ENCODE measurements around the gene PHKA2. TPM values are rescaled to one million over a fixed set of nuclear protein-coding genes. Genes with fewer than 3 reads are reported as not detected.

PHKA2 gene
- total RNA-seq, 1 donor from 2014 or later, result 16.6 TPM

DNA sequence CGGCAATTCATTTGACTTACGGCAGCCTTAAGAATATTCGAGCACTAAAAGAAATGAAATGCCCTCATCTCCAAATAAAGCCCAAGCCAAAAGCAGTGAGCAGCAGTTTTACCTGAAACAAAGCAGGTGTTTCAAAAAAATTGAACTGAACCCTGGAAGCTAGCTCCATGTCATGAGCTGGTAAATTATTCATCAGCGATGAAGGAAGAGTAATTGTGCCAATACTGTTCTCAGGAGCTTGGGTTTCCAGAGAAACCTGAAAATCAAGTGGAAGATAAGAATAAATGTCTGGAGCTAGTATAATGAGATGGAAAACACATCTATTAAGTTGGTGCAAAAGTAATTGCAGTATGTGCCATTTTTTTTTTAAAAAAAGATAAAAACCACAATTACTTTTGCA is 24.0 kb upstream of the PHKA2 start:
- DNase-seq (ENCODE audit: low read depth) (no peak), FAIRE-seq (no peak)
- H3K36me3 ChIP-seq (ENCODE audit: control insufficient read depth, insufficient read depth, low read length), result no peaks in the 10 kb centered on the region
- TF ChIP-seq, protein P1, sequence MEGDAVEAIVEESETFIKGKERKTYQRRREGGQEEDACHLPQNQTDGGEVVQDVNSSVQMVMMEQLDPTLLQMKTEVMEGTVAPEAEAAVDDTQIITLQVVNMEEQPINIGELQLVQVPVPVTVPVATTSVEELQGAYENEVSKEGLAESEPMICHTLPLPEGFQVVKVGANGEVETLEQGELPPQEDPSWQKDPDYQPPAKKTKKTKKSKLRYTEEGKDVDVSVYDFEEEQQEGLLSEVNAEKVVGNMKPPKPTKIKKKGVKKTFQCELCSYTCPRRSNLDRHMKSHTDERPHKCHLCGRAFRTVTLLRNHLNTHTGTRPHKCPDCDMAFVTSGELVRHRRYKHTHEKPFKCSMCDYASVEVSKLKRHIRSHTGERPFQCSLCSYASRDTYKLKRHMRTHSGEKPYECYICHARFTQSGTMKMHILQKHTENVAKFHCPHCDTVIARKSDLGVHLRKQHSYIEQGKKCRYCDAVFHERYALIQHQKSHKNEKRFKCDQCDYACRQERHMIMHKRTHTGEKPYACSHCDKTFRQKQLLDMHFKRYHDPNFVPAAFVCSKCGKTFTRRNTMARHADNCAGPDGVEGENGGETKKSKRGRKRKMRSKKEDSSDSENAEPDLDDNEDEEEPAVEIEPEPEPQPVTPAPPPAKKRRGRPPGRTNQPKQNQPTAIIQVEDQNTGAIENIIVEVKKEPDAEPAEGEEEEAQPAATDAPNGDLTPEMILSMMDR (IDR thresholded peaks at IDR 0.05; ENCODE audit: insufficient read depth, low read length, severe bottlenecking), result no peak
- no peaks in the 10 kb centered on the region for H3K27me3 ChIP-seq (ENCODE audit: control insufficient read depth, insufficient read depth, low read length)
- H3K4me3 ChIP-seq (ENCODE audit: low read depth, low read length), result no peak overlapping the region

DNA sequence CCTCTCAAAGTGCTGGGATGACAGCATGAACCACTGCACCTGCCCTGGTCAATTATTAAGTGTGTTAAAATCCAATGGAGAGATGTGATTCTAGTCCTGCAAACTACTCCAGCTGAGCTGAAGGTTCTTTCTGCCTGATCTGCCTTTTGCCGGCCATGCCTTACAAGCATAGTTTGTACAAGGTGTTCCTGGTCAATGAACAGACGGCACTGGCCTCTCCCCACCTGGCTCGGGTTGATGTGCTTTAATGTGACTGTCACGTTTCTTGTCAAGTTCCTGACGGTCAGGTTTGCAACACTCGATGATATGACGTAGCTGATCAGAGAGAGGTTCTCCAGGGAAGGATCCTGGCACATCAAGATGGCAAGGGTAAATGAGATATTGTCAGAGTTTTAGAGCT is 23.1 kb upstream of the PHKA2 start:
- no peaks in the 10 kb centered on the region for H3K36me3 ChIP-seq (ENCODE audit: control insufficient read depth, insufficient read depth, low read length)
- H3K4me3 ChIP-seq (ENCODE audit: low read depth, low read length), result no peak overlapping the region
- no peak for FAIRE-seq
- no peaks in the 10 kb centered on the region for H3K27me3 ChIP-seq (ENCODE audit: control insufficient read depth, insufficient read depth, low read length)
- TF ChIP-seq, protein P1 (IDR thresholded peaks at IDR 0.05; ENCODE audit: insufficient read depth, low read length, severe bottlenecking), result no peak
- DNase-seq (ENCODE audit: low read depth), result no peak

DNA sequence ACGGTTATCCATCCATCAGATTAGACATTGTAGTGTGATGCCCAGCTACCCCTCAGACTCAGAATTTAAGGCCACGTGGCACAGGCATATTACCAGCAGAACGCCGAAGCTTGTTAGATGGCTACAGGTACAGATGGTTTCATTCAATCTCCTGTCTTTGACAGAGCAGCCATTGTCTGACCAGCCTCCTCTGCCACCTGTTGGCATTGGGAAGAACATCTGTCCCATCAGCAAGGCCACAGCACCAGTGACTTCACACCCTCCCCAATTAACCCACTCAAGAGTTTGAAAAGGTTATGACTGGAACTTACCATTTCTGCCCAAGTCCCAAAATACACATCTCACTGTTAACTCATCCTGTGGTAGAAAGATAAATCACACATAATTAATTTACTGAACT is 22.0 kb upstream of the PHKA2 start:
- FAIRE-seq, result no peak
- no peak overlapping the region for H3K4me3 ChIP-seq (ENCODE audit: low read depth, low read length)
- H3K27me3 ChIP-seq (ENCODE audit: control insufficient read depth, insufficient read depth, low read length), result no peaks in the 10 kb centered on the region
- TF ChIP-seq, protein P1 (IDR thresholded peaks at IDR 0.05; ENCODE audit: insufficient read depth, low read length, severe bottlenecking), result peak; percentile 48
- H3K36me3 ChIP-seq (ENCODE audit: control insufficient read depth, insufficient read depth, low read length), result no peaks in the 10 kb centered on the region
- no peak for DNase-seq (ENCODE audit: low read depth)

DNA sequence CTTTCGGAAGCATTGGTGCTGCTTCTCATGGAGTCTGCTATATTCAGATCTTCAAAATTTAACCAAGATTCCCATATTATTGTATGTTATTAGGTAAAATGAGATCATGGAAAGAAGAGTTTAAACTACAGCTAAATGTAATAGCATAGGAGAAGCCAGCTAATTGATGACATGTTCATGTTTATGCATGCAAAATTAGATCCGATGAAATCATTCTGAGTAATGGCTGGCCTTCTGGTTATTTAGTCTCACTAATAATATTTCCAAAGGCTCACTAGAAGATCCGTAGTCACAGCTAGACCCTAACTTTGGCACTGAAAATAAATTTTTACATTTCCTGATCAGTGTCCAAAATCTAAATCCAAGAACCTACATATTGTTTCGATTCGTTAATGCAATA is 19.8 kb upstream of the PHKA2 start:
- no peak for DNase-seq (ENCODE audit: low read depth)
- no peak for FAIRE-seq
- H3K27me3 ChIP-seq (ENCODE audit: control insufficient read depth, insufficient read depth, low read length), result no peaks in the 10 kb centered on the region
- no peak overlapping the region for H3K4me3 ChIP-seq (ENCODE audit: low read depth, low read length)
- TF ChIP-seq, protein P1 (IDR thresholded peaks at IDR 0.05; ENCODE audit: insufficient read depth, low read length, severe bottlenecking), result no peak
- H3K36me3 ChIP-seq (ENCODE audit: control insufficient read depth, insufficient read depth, low read length), result no peaks in the 10 kb centered on the region

DNA sequence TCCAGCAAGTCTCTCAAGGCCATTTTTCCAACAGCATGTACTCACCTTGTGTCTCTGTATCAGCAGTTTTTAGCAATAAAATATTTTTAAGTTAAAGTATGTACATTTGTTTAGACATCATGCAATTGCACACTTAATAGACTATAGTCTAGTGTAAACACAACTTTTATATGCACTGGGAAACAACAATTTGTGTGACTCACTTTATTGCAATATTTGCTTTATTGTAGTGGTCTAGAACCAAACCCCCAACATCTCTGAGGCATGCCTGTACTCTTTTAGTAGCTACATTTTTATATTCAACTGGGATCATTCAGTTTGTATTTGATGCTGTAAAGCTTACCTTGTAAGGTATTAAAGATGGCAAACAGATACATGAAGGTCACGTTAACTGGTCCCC is 14.7 kb upstream of the PHKA2 start:
- no peaks in the 10 kb centered on the region for H3K36me3 ChIP-seq (ENCODE audit: control insufficient read depth, insufficient read depth, low read length)
- FAIRE-seq, result no peak

DNA sequence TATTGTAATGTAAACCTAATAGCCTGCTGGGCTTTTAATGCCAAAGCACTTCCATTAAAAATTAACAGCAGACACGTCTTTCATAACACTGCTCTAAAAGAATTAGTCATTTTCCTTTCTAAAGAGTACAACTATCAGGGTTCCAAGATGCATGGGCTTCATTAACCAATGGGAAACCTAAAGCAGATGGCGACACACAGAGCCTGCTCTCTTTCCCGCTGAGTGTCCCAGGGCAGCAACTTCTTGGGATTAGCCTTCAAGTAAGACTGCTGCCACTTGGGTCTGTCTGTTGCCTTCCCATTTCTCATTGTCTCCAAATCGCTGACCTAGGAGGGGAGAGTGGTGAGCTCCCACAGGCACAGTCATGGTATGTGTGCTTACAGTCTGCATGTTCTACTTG is 14.0 kb upstream of the PHKA2 start:
- no peaks in the 10 kb centered on the region for H3K27me3 ChIP-seq (ENCODE audit: control insufficient read depth, insufficient read depth, low read length)
- H3K36me3 ChIP-seq (ENCODE audit: control insufficient read depth, insufficient read depth, low read length), result no peaks in the 10 kb centered on the region
- FAIRE-seq (no peak), DNase-seq (ENCODE audit: low read depth) (no peak)
- H3K4me3 ChIP-seq (ENCODE audit: low read depth, low read length), result no peak overlapping the region
- TF ChIP-seq, protein P1 (IDR thresholded peaks at IDR 0.05; ENCODE audit: insufficient read depth, low read length, severe bottlenecking), result no peak

More for the DNA sequence above, 14.7 kb upstream of the PHKA2 start:
- TF ChIP-seq, protein P1 (IDR thresholded peaks at IDR 0.05; ENCODE audit: insufficient read depth, low read length, severe bottlenecking), result no peak
- no peak for DNase-seq (ENCODE audit: low read depth)
- Histone ChIP-seq H3K4me3 (ENCODE audit: low read depth, low read length) (no peak overlapping the region), H3K27me3 (ENCODE audit: control insufficient read depth, insufficient read depth, low read length) (no peaks in the 10 kb centered on the region)

All from bronchial epithelial cell (primary cell).